ENCODE measurements around the gene NME4.
"Not testable (repeated sequence)": the region's sequence is repeated elsewhere in the genome, so short reads cannot be mapped to it uniquely, and the experiment has no call there.

NME4 gene

DNA sequence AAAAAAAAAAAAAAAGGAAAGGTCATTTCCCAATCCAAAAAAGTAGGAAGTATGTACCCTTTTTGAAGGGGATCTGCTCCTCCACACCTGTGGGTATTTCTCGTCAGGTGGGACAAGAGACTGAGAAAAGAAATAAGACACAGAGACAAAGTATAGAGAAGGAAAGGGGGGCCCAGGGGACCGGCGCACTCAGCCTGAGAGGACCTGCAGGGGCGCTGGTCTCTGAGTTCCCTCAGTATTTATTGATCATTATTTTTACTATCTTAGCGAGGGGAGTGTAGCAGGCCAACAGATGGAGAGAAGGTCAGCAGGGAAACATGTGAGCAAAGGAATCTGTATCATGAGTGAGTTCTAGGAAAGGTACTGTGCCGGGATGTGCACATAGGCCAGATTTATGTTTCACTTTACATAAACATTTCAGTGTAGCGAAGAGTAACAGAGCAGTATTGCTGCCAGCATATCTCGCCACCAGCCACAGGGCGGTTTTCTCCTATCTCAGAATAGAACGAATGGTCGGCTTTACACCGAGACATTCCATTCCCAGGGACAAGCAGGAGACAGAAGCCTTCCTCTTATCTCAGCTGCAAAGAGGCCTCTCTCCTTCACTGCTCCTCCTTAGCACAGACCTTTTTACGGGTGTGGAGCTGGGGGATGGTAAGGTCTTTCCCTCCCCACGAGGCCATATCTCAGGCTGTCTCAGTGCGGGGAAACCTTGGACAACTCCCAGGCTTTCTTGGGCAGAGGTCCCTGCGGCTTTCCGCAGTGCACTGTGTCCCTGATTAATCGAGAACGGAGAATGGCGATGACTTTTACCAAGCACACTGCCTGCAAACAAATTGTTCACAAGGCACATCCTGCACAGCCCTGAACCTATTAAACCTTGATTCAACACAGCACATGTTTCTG lies 9.0 kb upstream of the NME4 start:
- DNase-seq; intact Hi-C loops (cut with DNase I): not testable (repeated sequence)

DNA sequence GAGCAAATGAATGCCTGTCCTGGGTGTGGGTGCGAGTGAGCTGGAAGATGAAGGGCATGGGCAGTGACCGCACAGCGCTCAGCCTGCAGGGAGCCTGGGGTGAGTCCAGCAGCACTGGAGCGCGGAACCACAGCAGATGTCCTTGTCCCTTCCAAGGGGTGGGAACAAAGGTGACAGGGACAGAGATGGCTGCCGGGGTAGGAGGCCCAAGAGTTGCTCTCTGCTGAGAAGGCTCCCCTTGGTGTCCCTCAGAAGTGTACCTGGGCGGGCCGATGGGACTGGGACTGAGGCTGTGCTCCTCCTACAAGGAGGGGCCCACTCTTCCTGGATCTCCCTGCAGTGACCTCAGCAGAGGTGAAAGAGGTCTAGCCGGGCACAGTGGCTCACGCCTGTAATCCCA lies 7.6 kb upstream of the NME4 start:
- DNase-seq, result no peak
- intact Hi-C loops (cut with DNase I), result no loop called here

DNA sequence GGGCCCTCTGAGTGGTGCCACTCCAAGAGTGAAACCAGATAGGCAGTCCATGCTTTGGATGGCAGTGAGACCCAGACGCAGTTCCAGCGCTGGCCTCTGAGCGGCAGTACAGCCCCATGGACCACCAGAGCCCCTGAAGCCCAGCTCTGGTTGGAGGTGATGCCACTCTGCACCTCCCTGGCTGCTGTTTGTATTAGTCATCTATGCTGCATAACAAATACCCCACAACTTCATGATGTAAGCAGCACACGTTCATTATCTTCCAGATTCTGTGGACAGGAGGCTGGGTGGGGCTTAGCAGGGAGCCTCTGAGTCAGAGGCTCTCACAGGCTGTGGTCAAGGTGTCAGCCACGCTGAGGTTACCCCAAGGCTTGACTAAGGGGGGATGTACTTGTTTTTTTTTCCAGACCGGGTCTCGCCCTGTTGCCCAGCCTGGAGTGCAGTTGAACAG lies 5.1 kb upstream of the NME4 start:
- DNase-seq, result peak in 40 of 42 donors; percentile 43 to 88 (median 68)

DNA sequence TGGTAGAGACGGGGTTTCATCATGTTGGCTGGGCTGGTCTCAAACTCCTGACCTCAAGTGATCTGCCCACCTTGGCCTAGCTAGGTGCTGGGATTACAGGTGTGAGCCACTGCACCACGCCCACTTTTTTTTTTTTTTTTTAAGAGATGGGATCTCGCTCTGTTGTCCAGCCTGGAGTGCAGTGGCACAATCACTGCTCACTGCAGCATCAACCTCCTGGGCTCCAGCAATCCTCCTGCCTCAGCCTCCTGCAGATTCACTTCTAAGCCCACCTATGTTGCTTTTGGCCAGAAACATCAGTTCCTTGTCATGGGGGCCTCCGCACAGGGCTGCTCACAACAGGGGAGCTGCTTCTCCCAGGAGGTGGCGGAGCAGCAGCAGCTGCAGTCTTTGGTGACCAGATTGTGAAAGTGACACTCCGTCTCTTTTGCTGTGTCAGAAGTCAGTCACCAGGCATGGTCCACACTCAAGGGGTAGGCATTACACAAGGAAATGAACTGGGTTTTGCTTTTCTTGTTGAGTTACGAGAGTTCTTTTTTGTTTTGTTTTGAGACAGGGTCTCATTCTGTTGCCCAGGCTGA lies 4.5 kb upstream of the NME4 start:
- DNase-seq, result no peak
- intact Hi-C loops (cut with DNase I), result no loop called here

More for the DNA sequence above, 5.1 kb upstream of the NME4 start:
- intact Hi-C loops (cut with DNase I), result no loop called here

DNA sequence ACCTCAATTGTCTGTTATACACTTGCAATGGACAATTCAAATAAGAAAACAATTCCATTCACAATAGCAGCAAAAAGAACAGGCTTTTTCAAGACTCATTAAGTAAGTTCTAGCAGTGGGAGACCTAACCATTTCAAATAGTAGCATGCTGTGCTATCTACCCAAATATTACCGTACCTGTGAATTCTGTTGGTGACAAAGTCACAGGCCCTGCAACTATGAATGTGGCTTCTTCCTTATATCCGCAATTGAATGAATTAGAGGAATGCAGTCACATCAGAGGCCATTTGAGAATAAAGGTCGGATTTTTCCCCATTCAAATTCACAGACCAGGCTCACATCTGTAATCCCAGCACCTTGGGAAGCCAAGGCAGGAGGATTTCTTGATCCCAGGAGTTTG lies 800 bp upstream of the NME4 start:
- DNase-seq, result no peak
- intact Hi-C loops (cut with DNase I), result no loop called here

DNA sequence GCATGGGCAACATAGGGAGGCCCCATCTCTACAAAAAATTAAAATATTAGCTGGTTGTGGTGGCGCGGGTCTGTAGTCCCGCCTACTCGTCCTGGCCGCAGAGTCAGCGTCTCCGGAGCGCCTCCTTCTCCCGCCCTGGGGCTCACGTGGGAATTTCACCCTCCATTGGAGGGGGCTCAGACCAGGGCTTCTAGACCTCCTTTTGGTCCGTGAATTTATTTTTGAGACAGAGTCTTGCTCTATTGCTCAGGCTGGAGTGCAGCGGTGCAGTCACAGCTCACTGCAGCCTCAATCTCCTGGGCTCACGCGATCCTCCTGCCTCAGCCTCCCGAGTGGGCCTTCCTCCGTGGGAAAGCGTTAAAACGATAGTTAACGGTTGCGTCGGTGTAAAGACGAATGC lies 394 bp upstream of the NME4 start:
- peak in 30 of 42 donors; percentile 32 to 80 (median 58) for DNase-seq
- intact Hi-C loops (cut with DNase I), result no loop called here

DNA sequence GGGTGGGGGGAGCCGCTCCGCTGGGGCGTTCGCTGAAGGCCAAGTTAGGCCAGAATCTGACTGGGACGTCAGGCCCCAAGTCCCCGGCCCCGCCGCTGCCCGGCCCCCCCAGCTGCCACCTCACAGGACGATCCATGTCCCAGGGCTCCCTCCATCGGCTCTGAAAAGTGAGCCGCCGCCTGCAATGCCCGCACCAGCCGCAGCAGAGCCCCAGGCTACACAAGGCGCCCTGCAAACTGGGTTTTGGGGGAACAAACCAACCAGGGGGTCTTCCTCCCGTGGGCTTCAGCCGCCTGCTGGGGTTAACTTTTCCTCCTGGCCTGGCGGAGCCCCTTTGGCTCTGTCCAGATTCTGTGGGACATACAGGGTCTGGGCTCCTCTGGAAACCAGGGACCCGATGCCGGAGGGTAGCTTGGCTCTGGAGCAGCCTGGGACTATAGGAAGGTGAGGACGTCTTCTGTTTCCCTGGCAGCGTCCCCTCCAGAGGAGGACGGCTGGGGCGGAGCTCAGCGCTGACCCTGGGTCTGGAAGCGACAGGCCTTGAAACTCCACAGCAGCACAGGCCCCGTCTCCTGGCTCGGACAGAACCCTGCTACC lies 835 bp downstream of the NME4 start:
- intact Hi-C loops (cut with DNase I), result no loop called here
- DNase-seq, result peak; percentile 57 to 89 (median 76)

DNA sequence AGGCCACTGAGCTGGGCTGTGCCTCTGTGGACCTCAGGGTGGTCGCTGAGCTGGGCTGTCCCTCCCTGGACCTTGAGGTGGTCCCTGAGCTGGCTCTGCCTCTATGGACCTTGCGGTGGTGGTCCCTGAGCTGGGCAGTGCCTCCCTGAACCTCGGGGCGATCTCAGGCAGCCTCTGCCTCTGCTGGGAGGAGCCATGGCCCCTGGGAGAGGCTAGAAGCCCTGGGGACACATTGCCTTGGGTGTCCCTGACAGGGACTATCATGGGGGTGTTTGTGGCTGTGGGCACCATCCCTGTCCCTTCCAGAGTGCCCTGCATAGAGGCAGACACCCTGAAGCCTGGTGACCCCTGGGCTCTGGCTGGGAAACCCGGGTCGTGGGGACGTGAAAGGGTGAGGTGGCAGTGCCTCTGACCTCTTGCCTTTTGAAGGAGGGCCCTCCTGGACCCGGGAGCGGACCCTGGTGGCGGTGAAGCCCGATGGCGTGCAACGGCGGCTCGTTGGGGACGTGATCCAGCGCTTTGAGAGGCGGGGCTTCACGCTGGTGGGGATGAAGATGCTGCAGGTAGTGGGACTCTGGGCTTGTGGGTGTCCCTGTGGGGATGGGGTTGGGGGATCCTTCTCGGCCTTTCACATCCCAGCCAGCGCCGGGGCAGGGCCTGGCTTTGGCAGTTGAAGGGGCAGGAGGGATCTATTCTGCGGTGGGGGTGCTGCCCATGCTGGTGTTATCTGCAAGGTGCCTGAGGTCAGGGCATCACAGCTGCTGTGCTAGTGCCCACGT lies 1.8 kb downstream of the NME4 start:
- intact Hi-C loops (cut with DNase I), result no loop called here
- DNase-seq, result no peak

DNA sequence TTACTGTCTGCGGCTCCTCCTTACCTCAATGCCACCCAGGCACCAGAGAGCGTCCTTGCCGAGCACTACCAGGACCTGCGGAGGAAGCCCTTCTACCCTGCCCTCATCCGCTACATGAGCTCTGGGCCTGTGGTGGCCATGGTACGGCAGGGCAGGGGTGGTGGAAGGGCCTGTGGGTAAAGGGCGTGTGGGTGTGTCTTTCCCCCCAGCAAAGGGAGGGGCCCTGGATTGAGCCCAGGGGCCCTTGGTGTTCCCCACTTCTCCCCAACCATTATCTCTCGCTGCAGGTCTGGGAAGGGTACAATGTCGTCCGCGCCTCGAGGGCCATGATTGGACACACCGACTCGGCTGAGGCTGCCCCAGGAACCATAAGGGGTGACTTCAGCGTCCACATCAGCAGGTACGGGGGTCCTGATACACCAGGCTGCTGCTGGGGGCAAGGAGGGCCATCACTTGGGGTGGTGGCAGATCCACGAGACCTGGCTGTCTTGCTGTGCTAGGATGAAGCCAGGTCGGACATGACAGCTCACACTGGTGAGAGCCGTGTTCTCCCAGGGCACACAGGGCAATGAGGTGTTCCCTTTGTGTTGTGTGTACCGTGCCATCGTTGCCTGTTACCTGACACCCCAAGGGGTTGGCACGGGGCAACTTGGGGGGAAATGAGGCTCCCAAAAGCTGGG lies 2.5 kb downstream of the NME4 start:
- intact Hi-C loops (cut with DNase I), result no loop called here
- DNase-seq, result no peak

DNA sequence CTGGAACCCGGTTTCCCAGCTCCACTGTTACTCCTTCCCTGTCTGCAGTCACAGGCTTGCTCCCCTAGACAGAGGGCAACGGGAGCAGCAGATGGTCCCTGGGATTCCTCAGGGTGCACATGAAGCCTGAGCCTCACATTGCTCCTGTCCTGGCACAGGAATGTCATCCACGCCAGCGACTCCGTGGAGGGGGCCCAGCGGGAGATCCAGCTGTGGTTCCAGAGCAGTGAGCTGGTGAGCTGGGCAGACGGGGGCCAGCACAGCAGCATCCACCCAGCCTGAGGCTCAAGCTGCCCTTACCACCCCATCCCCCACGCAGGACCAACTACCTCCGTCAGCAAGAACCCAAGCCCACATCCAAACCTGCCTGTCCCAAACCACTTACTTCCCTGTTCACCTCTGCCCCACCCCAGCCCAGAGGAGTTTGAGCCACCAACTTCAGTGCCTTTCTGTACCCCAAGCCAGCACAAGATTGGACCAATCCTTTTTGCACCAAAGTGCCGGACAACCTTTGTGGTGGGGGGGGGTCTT lies 3.1 kb downstream of the NME4 start:
- DNase-seq, result no peak
- intact Hi-C loops (cut with DNase I), result no loop called here

DNA sequence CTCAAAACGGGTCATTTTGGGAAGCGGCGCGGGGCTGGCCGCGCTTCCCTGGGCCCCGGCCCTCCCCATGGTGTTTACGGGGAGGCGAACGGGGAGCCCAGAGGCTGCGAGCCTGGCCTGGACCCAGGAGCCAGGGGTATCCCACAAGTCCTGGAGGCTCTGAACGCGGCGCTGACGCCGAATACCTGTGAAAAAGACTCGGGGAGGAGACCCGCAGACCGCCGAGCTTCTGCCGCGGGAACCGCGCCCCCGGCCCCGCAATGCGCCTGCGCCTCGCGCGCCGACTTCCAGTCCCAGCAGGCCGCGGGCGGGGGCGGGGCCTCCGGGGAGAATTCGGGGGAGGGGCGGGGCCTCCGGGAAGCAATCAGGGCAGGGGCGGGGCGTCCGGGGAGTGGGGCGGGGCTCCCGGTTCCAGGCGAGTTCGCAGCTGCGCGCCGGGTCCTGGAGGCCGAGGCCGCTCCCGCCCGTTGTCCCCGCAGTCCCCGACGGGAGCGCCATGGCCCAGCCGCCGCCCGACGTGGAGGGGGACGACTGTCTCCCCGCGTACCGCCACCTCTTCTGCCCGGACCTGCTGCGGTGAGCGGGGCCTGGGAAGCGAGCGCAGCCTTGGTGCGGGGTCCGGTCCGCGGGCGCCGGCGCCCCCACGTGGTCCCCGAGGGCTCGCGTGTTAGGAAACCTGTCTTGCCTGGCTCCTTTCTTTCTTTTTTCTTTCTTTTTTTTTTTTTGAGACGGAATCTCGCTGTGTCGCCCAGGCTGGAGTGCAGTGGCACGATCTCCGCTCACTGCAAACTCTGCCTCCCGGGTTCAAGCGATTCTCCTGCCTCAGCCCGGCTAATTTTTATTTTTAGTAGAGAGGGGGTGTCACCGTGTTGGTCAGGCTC lies 4.7 kb downstream of the NME4 start, which contains the start of gene DECR2:
Gene DECR2 (plus strand): TSS at position 418 of the 881 bp plus-strand sequence. CDS start 79 bp downstream, at position 497.
- peak; percentile 86 to 99 (median 96) for DNase-seq
- intact Hi-C loops (cut with DNase I), result no loop called here

DNA sequence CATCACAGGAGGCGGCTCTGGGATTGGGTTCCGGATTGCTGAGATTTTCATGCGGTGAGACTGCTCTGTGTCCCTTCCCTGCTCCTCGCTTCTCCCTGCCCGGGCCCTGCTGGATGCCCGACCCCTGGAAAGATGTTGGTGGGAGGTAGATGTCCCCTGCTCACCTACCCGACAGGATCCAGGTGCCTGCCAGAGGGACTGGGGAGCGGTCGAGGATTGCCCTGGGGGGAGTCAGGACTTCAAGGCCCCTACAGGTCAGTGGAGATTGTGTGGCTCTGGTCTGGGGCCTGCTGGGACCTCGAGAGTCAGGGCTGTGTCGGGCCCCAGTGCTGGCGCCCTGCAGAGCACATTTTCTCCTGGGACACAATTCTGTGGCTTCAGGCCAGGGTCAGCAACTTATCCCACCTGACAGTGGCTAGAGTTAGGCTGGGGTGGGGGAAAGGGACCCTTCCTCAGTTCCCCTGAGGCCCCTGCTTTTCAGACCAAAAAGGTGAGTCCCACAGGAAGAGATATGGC lies 8.0 kb downstream of the NME4 start:
- no peak for DNase-seq

DNA sequence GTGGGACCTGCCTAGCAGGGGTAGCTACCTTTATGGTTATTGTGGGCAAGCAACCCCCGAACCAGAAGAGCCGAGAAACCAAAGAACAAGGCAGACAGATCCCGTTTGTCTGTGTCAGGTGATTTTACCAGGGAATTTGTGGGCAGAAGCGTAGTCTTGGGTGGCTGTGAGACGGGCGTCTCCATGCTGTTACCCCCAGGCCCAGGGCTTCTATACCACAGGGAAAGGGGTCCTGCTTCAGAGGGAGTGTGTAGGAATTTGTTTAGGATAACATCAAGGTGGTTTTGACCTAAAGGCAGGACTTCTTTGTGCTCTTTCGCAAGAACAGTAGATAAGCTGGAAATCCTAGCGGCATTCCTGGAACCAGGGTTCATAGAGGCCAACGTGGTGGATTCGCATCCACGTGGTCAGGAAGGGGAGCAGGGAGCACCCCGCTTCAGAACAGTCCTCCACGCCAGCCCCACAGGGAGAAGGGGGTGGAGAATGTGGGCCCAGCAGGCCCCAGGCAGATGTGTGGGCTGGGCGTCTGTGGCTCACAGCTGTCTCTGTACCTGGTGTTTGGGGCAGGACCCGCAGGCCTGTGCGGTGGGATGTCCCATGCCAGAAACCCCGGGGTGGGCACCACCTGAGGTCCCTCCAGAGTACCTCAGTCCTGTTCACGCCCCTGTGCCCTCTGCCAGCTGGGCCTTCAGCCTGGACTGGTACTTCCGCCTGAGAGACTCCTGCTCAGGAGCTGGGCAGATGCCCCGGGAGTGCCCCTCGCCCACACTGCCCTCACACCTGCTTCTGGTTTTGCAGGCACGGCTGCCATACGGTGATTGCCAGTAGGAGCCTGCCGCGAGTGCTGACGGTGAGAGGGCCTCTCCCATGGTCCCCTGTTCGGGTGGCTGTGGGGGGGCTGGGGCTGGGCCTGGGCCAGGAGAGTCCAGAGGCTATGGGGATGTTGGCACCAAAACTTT lies 8.8 kb downstream of the NME4 start:
- intact Hi-C loops (cut with DNase I), result no loop called here

More for the DNA sequence above, 8.0 kb downstream of the NME4 start:
- intact Hi-C loops (cut with DNase I), result no loop called here

DNA sequence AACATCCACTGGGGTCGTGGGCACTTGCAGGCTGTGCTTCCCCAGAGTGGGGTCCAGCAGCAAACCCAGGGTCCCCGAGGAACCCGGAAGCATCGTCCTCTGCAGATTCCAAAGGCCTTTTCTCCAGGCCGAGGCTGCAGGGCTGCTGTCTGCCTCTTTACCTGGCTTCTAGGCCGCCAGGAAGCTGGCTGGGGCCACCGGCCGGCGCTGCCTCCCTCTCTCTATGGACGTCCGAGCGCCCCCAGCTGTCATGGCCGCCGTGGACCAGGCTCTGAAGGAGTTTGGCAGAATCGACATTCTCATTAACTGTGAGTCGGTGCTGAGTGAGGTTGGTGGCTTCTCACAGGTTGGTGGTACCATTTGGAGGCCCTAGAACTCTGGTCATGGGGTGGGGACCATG lies 10.3 kb downstream of the NME4 start:
- intact Hi-C loops (cut with DNase I), result no loop called here

More for the DNA sequence above, 8.8 kb downstream of the NME4 start:
- DNase-seq, result no peak

DNA sequence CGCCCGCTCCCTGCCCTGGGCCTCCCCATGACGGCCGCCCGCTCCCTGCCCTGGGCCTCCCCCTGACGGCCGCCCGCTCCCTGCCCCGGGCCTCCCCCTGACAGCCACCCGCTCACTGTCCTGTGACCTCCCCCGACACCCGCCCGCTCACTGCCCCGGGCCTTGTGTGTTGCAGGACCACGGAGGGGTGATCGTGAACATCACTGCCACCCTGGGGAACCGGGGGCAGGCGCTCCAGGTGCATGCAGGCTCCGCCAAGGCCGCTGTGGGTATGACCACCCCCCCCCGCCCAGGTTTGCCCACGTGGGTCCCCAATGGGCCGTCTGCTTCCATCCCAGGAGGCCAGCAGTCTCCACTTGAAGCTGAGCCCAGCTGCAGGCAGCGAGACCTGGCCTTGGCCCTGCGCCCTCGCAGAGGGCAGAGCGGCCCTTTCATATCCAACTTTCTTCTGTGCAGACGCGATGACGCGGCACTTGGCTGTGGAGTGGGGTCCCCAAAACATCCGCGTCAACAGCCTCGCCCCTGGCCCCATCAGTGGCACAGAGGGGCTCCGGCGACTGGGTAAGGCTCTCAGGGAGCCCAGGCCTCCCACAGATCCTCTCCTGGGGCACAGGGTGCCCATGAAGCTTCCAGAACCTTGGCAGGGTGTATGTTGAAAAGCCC lies 13.6 kb downstream of the NME4 start:
- no peak for DNase-seq
- intact Hi-C loops (cut with DNase I), result no loop called here

More for the DNA sequence above, 10.3 kb downstream of the NME4 start:
- no peak for DNase-seq

Data from head of caudate nucleus (tissue), 42 donors.